HG02973 (cell line): Measurements from ENCODE around the gene OR4S1.
"Not testable (repeated sequence)": the region's sequence is repeated elsewhere in the genome, so short reads cannot be mapped to it uniquely, and the experiment has no call there.

Experiments used
- ATAC-seq: cut with Tn5 transposase; IDR thresholded peaks from one replicate; pipeline ENCODE4 v1.9.1; 2021; ENCODE audit warnings: moderate library complexity; ENCODE audit not compliant: unreplicated experiment

Gene OR4S1

GRCh38 chr11:48305923-48306322 is at the start of gene OR4S1:
Gene OR4S1, plus strand, starts transcription at chr11:48306223. Its CDS starts 0 bp downstream, at chr11:48306223.
- no peak for ATAC-seq

GRCh38 chr11:48261600-48261999 is 44.4 kb upstream of the OR4S1 start:
- no peak for ATAC-seq

- no peak for ATAC-seq
Measured at GRCh38 chr11:48263423-48263911, 42.6 kb upstream of the OR4S1 start, which contains the start of gene OR4X1. Gene OR4X1, plus strand, starts transcription at chr11:48263861. Its CDS starts 0 bp downstream, at chr11:48263861.

GRCh38 chr11:48270621-48271020 is 35.4 kb upstream of the OR4S1 start:
- ATAC-seq: no peak

- no peak for ATAC-seq
Measured at GRCh38 chr11:48272606-48273005, 33.4 kb upstream of the OR4S1 start.

- peak; percentile 84 for ATAC-seq
Measured at GRCh38 chr11:48307760-48308386, 1.9 kb downstream of the OR4S1 start.

- not testable (repeated sequence) for ATAC-seq
Measured at GRCh38 chr11:48313590-48313989, 7.6 kb downstream of the OR4S1 start.

- ATAC-seq: not testable (repeated sequence)
Measured at GRCh38 chr11:48319813-48320212, 13.8 kb downstream of the OR4S1 start.

GRCh38 chr11:48324620-48325019 is 18.6 kb downstream of the OR4S1 start, which contains the start of gene OR4C3:
Gene OR4C3, plus strand, starts transcription at chr11:48324920. Its CDS starts 102 bp downstream, at chr11:48325022.
- not testable (repeated sequence) for ATAC-seq

GRCh38 chr11:48341466-48341865 is 35.4 kb downstream of the OR4S1 start:
- ATAC-seq: no peak

GRCh38 chr11:48342505-48342904 is 36.5 kb downstream of the OR4S1 start:
- ATAC-seq: not testable (repeated sequence)

- ATAC-seq: not testable (repeated sequence)
Measured at GRCh38 chr11:48346286-48346685, 40.3 kb downstream of the OR4S1 start.

GRCh38 chr11:48354013-48354412 is 48.0 kb downstream of the OR4S1 start:
- no peak for ATAC-seq

- ATAC-seq: no peak
Measured at GRCh38 chr11:48354677-48355076, 48.7 kb downstream of the OR4S1 start.
